Activated CD4-positive, alpha-beta memory T cell treated with anti-CD3 and anti-CD28 coated beads for 36 hours (primary cell): ENCODE results near the gene DEFB128. TPM values are rescaled to one million over a fixed set of nuclear protein-coding genes. Genes with fewer than 3 reads are reported as not detected.

Experiments
- CTCF ChIA-PET: fragments of 350-600 bp; sonication (Branson Sonifier 250); formaldehyde crosslinking; loops from one replicate; lab custom pipeline; 2021; ENCODE audit warnings: antibody characterized with exemption, inconsistent platforms; lab: Charles Lee
- POLR2A ChIA-PET: fragments of 350-600 bp; sonication (Branson Sonifier 250); formaldehyde crosslinking; loops from one replicate; lab custom pipeline; 2021; ENCODE audit warnings: antibody characterized with exemption; lab: Charles Lee
- DNase-seq: peaks from one replicate; pipeline ENCODE4 v3.0.0-alpha.2; 2020
- H3K27ac Mint-ChIP-seq: one replicate; pipeline ENCODE4 v1.8.0; 2021; ENCODE audit warnings: mixed read lengths
- H3K27me3 Mint-ChIP-seq: one replicate; pipeline ENCODE4 v1.8.0; 2021; ENCODE audit warnings: mixed read lengths
- H3K36me3 Mint-ChIP-seq: one replicate; pipeline ENCODE4 v1.8.0; 2021; ENCODE audit warnings: mixed read lengths
- H3K4me1 Mint-ChIP-seq: one replicate; pipeline ENCODE4 v1.8.0; 2021; ENCODE audit warnings: low read depth, mixed read lengths
- H3K4me3 Mint-ChIP-seq: one replicate; pipeline ENCODE4 v1.8.0; 2021; ENCODE audit warnings: mild to moderate bottlenecking, mixed read lengths
- H3K9me3 Mint-ChIP-seq: one replicate; pipeline ENCODE4 v1.8.0; 2021; ENCODE audit warnings: mixed read lengths
- intact Hi-C: fragments of 100-400 bp; cut with micrococcal nuclease; formaldehyde crosslinking; loops from one replicate; pipeline ENCODE4 v1.15.1; 2023
- total RNA-seq, 2 experiments: library from RNA; stranded (reverse); gene quantifications; one replicate each; pipeline ENCODE4 v1.2.3, GENCODE V29; 2021

The DEFB128 gene
- total RNA-seq, 2 experiments from 2014 or later, result not detected

GRCh38 chr20:145877-146276 lies 43.6 kb downstream of the DEFB128 start:
- no peaks in the 10 kb centered on the region for H3K36me3 Mint-ChIP-seq
- intact Hi-C loops, result no loop called here
- peaks cover 27% of the 10 kb centered on the region for H3K27me3 Mint-ChIP-seq
- no peaks in the 10 kb centered on the region for H3K9me3 Mint-ChIP-seq
- H3K27ac Mint-ChIP-seq, result no peak overlapping the region
- CTCF ChIA-PET, result no interaction called here
- POLR2A ChIA-PET, result no interaction called here
- no peak for DNase-seq
- H3K4me1 Mint-ChIP-seq, result no peaks in the 10 kb centered on the region
- H3K4me3 Mint-ChIP-seq, result no peak overlapping the region

- ChIA-PET POLR2A (no interaction called here), CTCF (no interaction called here)
- Mint-ChIP-seq H3K4me1 (no peaks in the 10 kb centered on the region), H3K36me3 (no peaks in the 10 kb centered on the region), H3K27ac (no peak within 1 kb of the TSS), H3K27me3 (peaks cover 37% of the 10 kb centered on the region), H3K4me3 (no peak within 1 kb of the TSS), H3K9me3 (peaks cover 6% of the 10 kb centered on the region)
- no peak for DNase-seq
- intact Hi-C loops, result no loop called here
Observed at GRCh38 chr20:142290-142689, 47.2 kb downstream of the DEFB128 start, which contains the start of gene DEFB126. Gene DEFB126, plus strand, starts transcription at chr20:142590. Its CDS starts 39 bp downstream, at chr20:142629.

Other genes with a start within 250 kb of the DEFB128 start
- gene DEFB125, start 102.0 kb downstream of the DEFB128 start, total RNA-seq, result not detected
- not detected for gene DEFB126, start 47.1 kb downstream of the DEFB128 start, total RNA-seq
- gene DEFB127, start 32.3 kb downstream of the DEFB128 start, total RNA-seq, result not detected
- gene DEFB129, start 37.5 kb upstream of the DEFB128 start, total RNA-seq, result not detected
- gene DEFB132, start 68.0 kb upstream of the DEFB128 start, total RNA-seq, result not detected
- gene C20orf96, start 101.0 kb upstream of the DEFB128 start, total RNA-seq, result 1 to 10 TPM; 5.4 to 6.4 TPM
- 10 to 100 TPM; 15.2 to 15.9 TPM for gene ZCCHC3, start 107.9 kb upstream of the DEFB128 start, total RNA-seq
- gene SOX12, start 135.8 kb upstream of the DEFB128 start, total RNA-seq, result 1 to 10 TPM; 4.4 to 4.7 TPM
- 1 to 10 TPM; 9.5 to 9.7 TPM for gene NRSN2, start 157.4 kb upstream of the DEFB128 start, total RNA-seq
- gene TRIB3, start 191.0 kb upstream of the DEFB128 start, total RNA-seq, result 10 to 100 TPM; 42.6 to 43.5 TPM
- 100 to 1,000 TPM; 137 to 139 TPM for gene RBCK1, start 218.6 kb upstream of the DEFB128 start, total RNA-seq